Measurements from ENCODE around the gene COL6A3. TPM values are rescaled to one million over a fixed set of nuclear protein-coding genes. Genes with fewer than 3 reads are reported as not detected.
A peak's percentile ranks its signal among the peaks of the same experiment; 100 is the strongest.

The COL6A3 gene
- total RNA-seq, 1 donor from 2014 or later, result 13.1 TPM

GRCh38 chr2:237435844-237436587 lies 22.1 kb upstream of the COL6A3 start:
- no peak for DNase-seq (ENCODE audit: low spot score)
- no peak overlapping the region for H3K4me3 Mint-ChIP-seq
- H3K4me1 Mint-ChIP-seq (ENCODE audit: low read depth), result peaks cover 91% of the 10 kb centered on the region
- peaks cover 12% of the 10 kb centered on the region for H3K36me3 Mint-ChIP-seq (ENCODE audit: low read depth)
- peaks cover 7% of the 10 kb centered on the region for H3K9me3 Mint-ChIP-seq
- H3K27ac Mint-ChIP-seq, result peak overlapping the region; percentile 91
- peaks cover 5% of the 10 kb centered on the region for H3K27me3 Mint-ChIP-seq (ENCODE audit: insufficient read depth)
- intact Hi-C loops (cut with micrococcal nuclease), result loop anchor here (1.0 to 10.0 kb wide), 3 partner anchors 10 to 881 kb away; no protein-coding TSS in a partner anchor

GRCh38 chr2:237434866-237435311 lies 20.9 kb upstream of the COL6A3 start:
- Mint-ChIP-seq H3K9me3 (no peaks in the 10 kb centered on the region), H3K4me1 (ENCODE audit: low read depth) (peaks cover 91% of the 10 kb centered on the region), H3K27ac (peak overlapping the region; percentile 91), H3K4me3 (peak overlapping the region; percentile 82), H3K27me3 (ENCODE audit: insufficient read depth) (peaks cover 5% of the 10 kb centered on the region), H3K36me3 (ENCODE audit: low read depth) (peaks cover 9% of the 10 kb centered on the region)
- DNase-seq (ENCODE audit: low spot score), result peak; percentile 62
- intact Hi-C loops (cut with micrococcal nuclease), result loop anchor here (1.0 to 10.0 kb wide), 4 partner anchors 9 to 880 kb away; no protein-coding TSS in a partner anchor

GRCh38 chr2:237433920-237434676 lies 20.1 kb upstream of the COL6A3 start:
- peaks cover 9% of the 10 kb centered on the region for H3K36me3 Mint-ChIP-seq (ENCODE audit: low read depth)
- H3K9me3 Mint-ChIP-seq, result no peaks in the 10 kb centered on the region
- intact Hi-C loops (cut with micrococcal nuclease), result loop anchor here (1.0 to 10.0 kb wide), 3 partner anchors 238 to 879 kb away; no protein-coding TSS in a partner anchor
- no peak for DNase-seq (ENCODE audit: low spot score)
- peak overlapping the region; percentile 82 for H3K4me3 Mint-ChIP-seq
- peaks cover 93% of the 10 kb centered on the region for H3K4me1 Mint-ChIP-seq (ENCODE audit: low read depth)
- H3K27me3 Mint-ChIP-seq (ENCODE audit: insufficient read depth), result peaks cover 5% of the 10 kb centered on the region
- H3K27ac Mint-ChIP-seq, result peak overlapping the region; percentile 93

DNA sequence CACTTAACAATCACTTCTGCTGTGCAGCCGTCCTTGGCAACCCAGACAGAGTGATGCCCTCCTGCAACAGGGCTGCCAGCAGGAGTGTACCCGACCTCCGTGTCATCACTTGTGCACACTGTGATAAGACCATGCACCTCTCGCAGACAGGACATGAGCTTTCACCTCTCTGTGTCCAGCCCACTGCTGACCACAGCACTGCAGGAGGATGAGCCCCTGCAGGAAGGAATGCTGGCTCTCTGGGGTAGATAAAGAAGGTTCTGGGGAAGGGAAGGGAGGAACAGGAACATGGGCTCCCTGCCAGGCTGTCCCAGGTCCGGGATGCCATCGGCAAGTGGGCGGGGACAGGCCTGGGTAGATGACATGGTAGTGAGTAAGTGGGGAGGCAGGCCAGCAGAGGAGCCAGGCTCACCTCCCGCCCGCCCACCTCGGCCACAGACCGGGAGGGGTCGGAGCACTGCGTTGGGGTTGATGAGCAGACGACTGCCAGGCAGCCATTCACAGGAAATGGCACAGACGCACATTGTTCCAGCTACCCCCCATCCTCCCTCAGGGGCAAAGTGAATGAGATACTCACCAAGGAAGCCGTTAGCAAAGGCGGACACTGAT lies 18.6 kb upstream of the COL6A3 start:
- Mint-ChIP-seq H3K27me3 (ENCODE audit: insufficient read depth) (peaks cover 5% of the 10 kb centered on the region), H3K4me1 (ENCODE audit: low read depth) (peaks cover 95% of the 10 kb centered on the region), H3K27ac (peak overlapping the region; percentile 93), H3K9me3 (no peaks in the 10 kb centered on the region), H3K36me3 (ENCODE audit: low read depth) (peaks cover 12% of the 10 kb centered on the region), H3K4me3 (peak overlapping the region; percentile 49)
- DNase-seq (ENCODE audit: low spot score), result peak; percentile 26
- intact Hi-C loops (cut with micrococcal nuclease), result loop anchor here (1.0 to 10.0 kb wide), 3 partner anchors 240 to 878 kb away; no protein-coding TSS in a partner anchor

- Mint-ChIP-seq H3K4me1 (ENCODE audit: low read depth) (peaks cover 96% of the 10 kb centered on the region), H3K4me3 (peak overlapping the region; percentile 49), H3K36me3 (ENCODE audit: low read depth) (peaks cover 12% of the 10 kb centered on the region), H3K9me3 (no peaks in the 10 kb centered on the region), H3K27me3 (ENCODE audit: insufficient read depth) (peaks cover 5% of the 10 kb centered on the region), H3K27ac (peak overlapping the region; percentile 93)
- no peak for DNase-seq (ENCODE audit: low spot score)
- intact Hi-C loops (cut with micrococcal nuclease), result loop anchor here (5.0 to 10.0 kb wide), 2 partner anchors 240 to 877 kb away; no protein-coding TSS in a partner anchor
Measured at GRCh38 chr2:237431837-237432236, 17.9 kb upstream of the COL6A3 start.

DNA sequence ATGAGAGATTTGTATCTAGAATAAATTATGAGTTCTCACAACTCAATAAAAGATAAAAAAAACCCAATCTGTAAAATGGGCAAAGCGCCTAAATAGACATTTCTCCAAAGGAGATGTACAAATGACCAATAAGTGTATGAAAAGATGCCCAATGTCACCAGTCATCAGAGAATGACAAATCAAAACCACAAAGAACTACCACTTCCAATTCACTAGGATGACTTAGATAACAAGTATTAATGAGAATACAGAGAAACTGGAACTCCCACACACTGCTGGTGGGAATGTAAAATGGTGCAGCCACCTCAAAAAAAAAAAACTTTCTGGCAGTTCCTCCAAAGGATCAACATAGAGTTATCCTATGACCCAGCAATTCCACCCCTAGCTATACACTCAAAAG lies 17.4 kb upstream of the COL6A3 start:
- peaks cover 2% of the 10 kb centered on the region for H3K9me3 Mint-ChIP-seq
- intact Hi-C loops (cut with micrococcal nuclease), result loop anchor here (5.0 to 10.0 kb wide), 2 partner anchors 241 to 877 kb away; no protein-coding TSS in a partner anchor
- peak overlapping the region; percentile 93 for H3K27ac Mint-ChIP-seq
- H3K27me3 Mint-ChIP-seq (ENCODE audit: insufficient read depth), result peaks cover 5% of the 10 kb centered on the region
- peaks cover 99% of the 10 kb centered on the region for H3K4me1 Mint-ChIP-seq (ENCODE audit: low read depth)
- no peak for DNase-seq (ENCODE audit: low spot score)
- peaks cover 12% of the 10 kb centered on the region for H3K36me3 Mint-ChIP-seq (ENCODE audit: low read depth)
- H3K4me3 Mint-ChIP-seq, result peak overlapping the region; percentile 49

- H3K4me3 Mint-ChIP-seq, result peak overlapping the region; percentile 30
- H3K4me1 Mint-ChIP-seq (ENCODE audit: low read depth), result peaks cover 94% of the 10 kb centered on the region
- H3K36me3 Mint-ChIP-seq (ENCODE audit: low read depth), result peaks cover 10% of the 10 kb centered on the region
- intact Hi-C loops (cut with micrococcal nuclease), result loop anchor here (5.0 to 10.0 kb wide), 2 partner anchors 241 to 876 kb away; no protein-coding TSS in a partner anchor
- peaks cover 5% of the 10 kb centered on the region for H3K27me3 Mint-ChIP-seq (ENCODE audit: insufficient read depth)
- H3K9me3 Mint-ChIP-seq, result peaks cover 2% of the 10 kb centered on the region
- H3K27ac Mint-ChIP-seq, result peak overlapping the region; percentile 93
- no peak for DNase-seq (ENCODE audit: low spot score)
Measured at GRCh38 chr2:237430861-237431260, 16.9 kb upstream of the COL6A3 start.

DNA sequence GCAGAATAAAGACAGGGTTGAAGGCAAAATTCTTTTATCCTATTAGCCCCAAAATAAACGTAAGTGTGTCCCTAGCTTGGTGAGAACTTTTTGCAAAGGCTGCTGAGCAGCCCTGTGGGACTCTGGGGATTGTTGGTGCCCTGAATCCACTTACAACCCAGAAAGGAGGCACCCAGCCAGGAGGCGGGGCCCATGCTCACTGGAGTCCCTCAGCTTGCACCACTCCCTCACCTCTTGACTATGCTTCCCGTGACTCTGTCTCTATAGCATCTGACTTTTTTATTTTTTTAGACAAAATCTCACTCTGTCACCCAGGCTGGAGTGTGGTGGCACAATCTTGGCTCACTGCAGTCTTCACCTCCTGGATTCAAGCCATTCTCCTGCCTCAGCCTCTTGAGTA lies 15.8 kb upstream of the COL6A3 start:
- intact Hi-C loops (cut with micrococcal nuclease), result loop anchor here (2.0 to 10.0 kb wide), 6 partner anchors 29 to 875 kb away; no protein-coding TSS in a partner anchor
- H3K4me3 Mint-ChIP-seq, result no peak overlapping the region

DNA sequence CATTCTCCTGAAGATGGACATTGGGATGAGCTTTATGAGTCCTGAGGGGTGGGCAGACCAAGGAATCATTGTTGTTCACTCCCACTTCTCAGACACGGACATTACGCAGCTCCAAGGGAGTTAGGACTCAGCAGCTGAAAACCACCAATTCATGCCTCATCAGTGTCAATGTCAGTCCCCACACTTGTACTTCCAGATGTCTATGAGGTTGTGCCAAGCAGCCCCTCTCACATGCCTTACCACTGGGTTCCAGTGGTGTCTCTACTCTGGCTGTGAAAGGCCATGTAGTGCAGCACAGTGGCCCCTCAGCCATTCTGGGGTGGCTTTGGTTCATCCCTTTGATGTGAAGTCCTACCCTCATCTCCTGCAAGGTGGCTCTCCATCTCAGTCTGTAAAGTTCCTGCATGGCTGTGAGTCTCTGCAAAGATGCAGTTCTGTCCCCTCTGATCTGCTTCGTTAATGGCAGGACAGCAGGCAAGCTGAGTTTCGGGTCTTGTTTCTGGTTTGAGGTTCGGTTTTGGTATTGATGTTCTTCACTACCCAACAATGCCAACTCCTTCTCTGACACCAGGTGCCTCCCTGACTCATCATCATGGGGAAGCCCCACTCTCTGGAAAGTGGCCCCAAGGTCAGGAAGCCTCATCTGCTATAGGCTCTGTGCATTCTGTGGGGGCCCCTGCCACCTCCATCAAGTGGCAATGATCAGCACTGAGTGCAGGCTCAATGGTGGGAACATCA lies 14.0 kb upstream of the COL6A3 start:
- Mint-ChIP-seq H3K4me1 (ENCODE audit: low read depth) (peaks cover 76% of the 10 kb centered on the region), H3K27ac (peak overlapping the region; percentile 93), H3K36me3 (ENCODE audit: low read depth) (peaks cover 4% of the 10 kb centered on the region), H3K27me3 (ENCODE audit: insufficient read depth) (peaks cover under 1% of the 10 kb centered on the region), H3K9me3 (peaks cover 2% of the 10 kb centered on the region), H3K4me3 (peak overlapping the region; percentile 67)
- DNase-seq (ENCODE audit: low spot score), result peak; percentile 49
- intact Hi-C loops (cut with micrococcal nuclease), result loop anchor here (1.0 to 10.0 kb wide), 8 partner anchors 13 to 571 kb away; no protein-coding TSS in a partner anchor

More for the DNA sequence above, 15.8 kb upstream of the COL6A3 start:
- Mint-ChIP-seq H3K9me3 (peaks cover 2% of the 10 kb centered on the region), H3K36me3 (ENCODE audit: low read depth) (peaks cover 8% of the 10 kb centered on the region), H3K4me1 (ENCODE audit: low read depth) (peaks cover 85% of the 10 kb centered on the region), H3K27ac (peak overlapping the region; percentile 93), H3K27me3 (ENCODE audit: insufficient read depth) (peaks cover 2% of the 10 kb centered on the region)
- DNase-seq (ENCODE audit: low spot score), result no peak

- H3K9me3 Mint-ChIP-seq, result peaks cover 2% of the 10 kb centered on the region
- intact Hi-C loops (cut with micrococcal nuclease), result loop anchor here (1.0 to 10.0 kb wide), 3 partner anchors 9 to 478 kb away; no protein-coding TSS in a partner anchor
- peaks cover 12% of the 10 kb centered on the region for H3K27me3 Mint-ChIP-seq (ENCODE audit: insufficient read depth)
- DNase-seq (ENCODE audit: low spot score), result no peak
- H3K4me1 Mint-ChIP-seq (ENCODE audit: low read depth), result peaks cover 71% of the 10 kb centered on the region
- H3K27ac Mint-ChIP-seq, result peak overlapping the region; percentile 27
- H3K36me3 Mint-ChIP-seq (ENCODE audit: low read depth), result peaks cover 7% of the 10 kb centered on the region
- H3K4me3 Mint-ChIP-seq, result no peak overlapping the region
Measured at GRCh38 chr2:237426517-237426916, 12.6 kb upstream of the COL6A3 start.

DNA sequence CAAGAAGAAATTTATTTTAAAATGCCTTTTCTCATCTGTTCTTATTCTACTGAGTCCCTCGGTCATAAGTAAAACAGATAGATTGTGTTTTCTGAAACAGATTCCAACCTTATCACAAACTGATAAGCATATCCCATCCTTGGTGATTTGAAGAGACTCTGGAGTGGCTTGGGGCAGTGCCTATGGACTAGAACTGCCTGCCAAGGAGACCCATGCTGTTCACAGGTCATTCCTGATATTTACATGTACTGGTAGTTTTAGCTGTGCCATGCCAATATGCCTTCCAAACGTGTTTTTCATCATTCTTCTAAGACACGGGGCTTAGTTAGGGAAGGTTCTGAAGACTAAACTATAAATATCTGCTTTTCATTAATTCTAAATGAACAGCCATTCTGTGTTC lies 11.4 kb upstream of the COL6A3 start:
- DNase-seq (ENCODE audit: low spot score), result no peak
- peaks cover 63% of the 10 kb centered on the region for H3K4me1 Mint-ChIP-seq (ENCODE audit: low read depth)
- no peak overlapping the region for H3K27ac Mint-ChIP-seq
- H3K36me3 Mint-ChIP-seq (ENCODE audit: low read depth), result peaks cover 12% of the 10 kb centered on the region
- intact Hi-C loops (cut with micrococcal nuclease), result loop anchor here (5.0 to 10.0 kb wide), 2 partner anchors 198 to 479 kb away; no protein-coding TSS in a partner anchor
- no peak overlapping the region for H3K4me3 Mint-ChIP-seq
- peaks cover 2% of the 10 kb centered on the region for H3K9me3 Mint-ChIP-seq
- peaks cover 19% of the 10 kb centered on the region for H3K27me3 Mint-ChIP-seq (ENCODE audit: insufficient read depth)

Measured in activated T-helper 1 cell treated with anti-CD3 and anti-CD28 coated beads, Interleukin-12 subunit alpha, Interleukin-12 subunit beta, Interleukin-2, Interleukin-4 antibody, amounts not matched to agents 30 ng/mL and 10 ng/mL and 1 ng/mL, durations not matched to agents 14 hours and 24 hours and 36 hours (primary cell).